IMR-90 (cell line): ENCODE results near the gene ZNF341. TPM values are rescaled to one million over a fixed set of nuclear protein-coding genes. Genes with fewer than 3 reads are reported as not detected.

Experiments used
- ATAC-seq: fragments of 200-7000 bp; cut with Tn5 transposase; 2 replicates; pipeline ENCODE4 v1.9.1; 2020; ENCODE audit warnings: low read depth, mild to moderate bottlenecking, moderate library complexity
- BruUV-seq: library from RNA; stranded (reverse); fragments of 400-500 nt; replicated peaks from 2 replicates; lab custom pipeline; 2021; lab: Mats Ljungman, UMichigan
- CTCF ChIA-PET: fragments of 300-600 bp; formaldehyde crosslinking; extraction: SDS; loops from one replicate; lab custom pipeline; 2021; ENCODE audit warnings: antibody characterized with exemption; lab: Yijun Ruan, JAX
- POLR2A ChIA-PET: fragments of 300-600 bp; sonication (Branson Sonifier 250); formaldehyde crosslinking; loops from one replicate; lab custom pipeline; 2022; ENCODE audit warnings: antibody characterized with exemption; ENCODE audit not compliant: unreplicated experiment; lab: Charles Lee
- DNase-seq: peaks from one replicate; pipeline ENCODE4 v3.0.0; 2013
- H2AFZ ChIP-seq: replicated peaks from 2 replicates; pipeline ENCODE3; 2013; ENCODE audit warnings: low read length, mild to moderate bottlenecking; ENCODE audit not compliant: poor library complexity
- H2AK5ac ChIP-seq: 2 replicates; pipeline ENCODE4 v1.6.1; 2013; ENCODE audit warnings: low read depth, low read length, inconsistent platforms
- H2AK9ac ChIP-seq: replicated peaks from 2 replicates; pipeline ENCODE3; 2013; ENCODE audit warnings: mild to moderate bottlenecking, low read depth, low read length, moderate library complexity; ENCODE audit not compliant: poor library complexity
- H2BK120ac ChIP-seq: 2 replicates; pipeline ENCODE4 v1.6.1; 2013; ENCODE audit warnings: low read depth, low read length, inconsistent platforms
- H2BK15ac ChIP-seq: 3 replicates; pipeline ENCODE4 v1.6.1; 2013; ENCODE audit warnings: low read depth, low read length, inconsistent platforms
- H2BK20ac ChIP-seq: 2 replicates; pipeline ENCODE4 v1.6.1; 2013; ENCODE audit warnings: low read depth, mild to moderate bottlenecking, inconsistent platforms, low read length, moderate library complexity
- H2BK5ac ChIP-seq: 2 replicates; pipeline ENCODE4 v1.6.1; 2013; ENCODE audit warnings: mild to moderate bottlenecking, low read depth, low read length, inconsistent platforms; ENCODE audit not compliant: poor library complexity, severe bottlenecking
- H3K14ac ChIP-seq: replicated peaks from 2 replicates; pipeline ENCODE4 v1.6.1; 2013; ENCODE audit warnings: low read depth, low read length, inconsistent platforms
- H3K18ac ChIP-seq: 2 replicates; pipeline ENCODE4 v1.6.1; 2013; ENCODE audit warnings: low read depth, low read length, control low read depth
- H3K23ac ChIP-seq: 2 replicates; pipeline ENCODE4 v1.6.1; 2013; ENCODE audit warnings: low read depth, low read length, inconsistent platforms
- H3K27ac ChIP-seq: 2 replicates; pipeline ENCODE4 v1.5.1; 2013; ENCODE audit warnings: mild to moderate bottlenecking, control low read depth, low read length; ENCODE audit not compliant: insufficient read depth
- H3K27me3 ChIP-seq: 2 replicates; pipeline ENCODE4 v1.6.1; 2013; ENCODE audit warnings: low read length; ENCODE audit not compliant: control insufficient read depth, insufficient read depth
- H3K36me3 ChIP-seq: 2 replicates; pipeline ENCODE4 v1.6.1; 2013; ENCODE audit warnings: low read length, mixed read lengths; ENCODE audit not compliant: control insufficient read depth, insufficient read depth
- H3K4ac ChIP-seq: 2 replicates; pipeline ENCODE4 v1.6.1; 2013; ENCODE audit warnings: low read depth, low read length, inconsistent platforms
- H3K4me1 ChIP-seq: 2 replicates; pipeline ENCODE4 v1.6.1; 2013; ENCODE audit warnings: low read length, mixed read lengths; ENCODE audit not compliant: control insufficient read depth, insufficient read depth
- H3K4me2 ChIP-seq: 2 replicates; pipeline ENCODE4 v1.6.1; 2013; ENCODE audit warnings: low read depth, mild to moderate bottlenecking, control low read depth, low read length, moderate library complexity
- H3K4me3 ChIP-seq: 2 replicates; pipeline ENCODE4 v1.5.1; 2013; ENCODE audit warnings: low read depth, mild to moderate bottlenecking, control low read depth, low read length, moderate library complexity; ENCODE audit not compliant: insufficient read depth
- H3K56ac ChIP-seq: 2 replicates; pipeline ENCODE4 v1.6.1; 2013; ENCODE audit warnings: low read length, inconsistent platforms; ENCODE audit not compliant: insufficient read depth; ENCODE audit errors: extremely low read depth
- H3K79me1 ChIP-seq, 2 experiments: 2 replicates each; pipeline ENCODE4 v1.6.1; 2013; ENCODE audit warnings: low read length in 2 of 2, inconsistent platforms in 1 of 2, low read depth in 1 of 2
- H3K9ac ChIP-seq: 2 replicates; pipeline ENCODE4 v1.6.1; 2013; ENCODE audit warnings: low read depth, low read length, control low read depth
- H3K9me1 ChIP-seq: 2 replicates; pipeline ENCODE4 v1.6.1; 2013; ENCODE audit warnings: low read length, inconsistent platforms; ENCODE audit not compliant: insufficient read depth
- H3K9me3 ChIP-seq: 2 replicates; pipeline ENCODE4 v1.6.1; 2013; ENCODE audit warnings: low read length; ENCODE audit not compliant: control insufficient read depth, insufficient read depth
- H4K20me1 ChIP-seq: 2 replicates; pipeline ENCODE4 v1.6.1; 2013; ENCODE audit warnings: low read length, inconsistent platforms; ENCODE audit not compliant: insufficient read depth
- H4K5ac ChIP-seq: 2 replicates; pipeline ENCODE4 v1.6.1; 2013; ENCODE audit warnings: mild to moderate bottlenecking, low read depth, low read length, control low read depth
- H4K8ac ChIP-seq, 2 experiments: 2 replicates each; pipeline ENCODE4 v1.6.1; 2013; ENCODE audit warnings: low read depth in 2 of 2, low read length in 2 of 2, control low read depth in 1 of 2, inconsistent platforms in 1 of 2
- H4K91ac ChIP-seq: 2 replicates; pipeline ENCODE4 v1.6.1; 2013; ENCODE audit warnings: low read depth, low read length, inconsistent platforms; ENCODE audit not compliant: insufficient read depth
- CTCF ChIP-seq: conservative IDR thresholded peaks from 2 replicates; pipeline ENCODE4 v1.5.1; 2012; ENCODE audit warnings: mild to moderate bottlenecking, low read depth, low read length, improper control_type of control experiment
- ELK1 ChIP-seq: fragments of 150-350 bp; IDR thresholded peaks from 2 replicates; pipeline ENCODE4 v1.6.1; 2016; ENCODE audit warnings: low read depth, mild to moderate bottlenecking, low read length, moderate library complexity, borderline replicate concordance
- FOS ChIP-seq: fragments of 150-350 bp; IDR thresholded peaks from 2 replicates; pipeline ENCODE4 v1.6.1; 2016; ENCODE audit warnings: low read depth, low read length
- MXI1 ChIP-seq: IDR thresholded peaks from 2 replicates; pipeline ENCODE4 v1.6.1; 2012; ENCODE audit warnings: low read depth, mild to moderate bottlenecking, low read length, moderate library complexity, borderline replicate concordance
- NFE2L2 ChIP-seq: fragments of 150-350 bp; IDR thresholded peaks from 2 replicates; pipeline ENCODE4 v1.6.1; 2016; ENCODE audit warnings: low read depth, mild to moderate bottlenecking, low read length
- POLR2A ChIP-seq: IDR thresholded peaks from 2 replicates; pipeline ENCODE4 v1.6.1; 2012; ENCODE audit warnings: mild to moderate bottlenecking, low read depth, low read length
- RAD21 ChIP-seq: IDR thresholded peaks from 2 replicates; pipeline ENCODE4 v1.6.1; 2012; ENCODE audit warnings: low read length, improper control_type of control experiment
- RCOR1 ChIP-seq: IDR thresholded peaks from 2 replicates; pipeline ENCODE4 v1.6.1; 2012; ENCODE audit warnings: mild to moderate bottlenecking, low read length, improper control_type of control experiment; ENCODE audit not compliant: insufficient replicate concordance
- SMC3 ChIP-seq: fragments of 150-350 bp; IDR thresholded peaks from 2 replicates; pipeline ENCODE4 v1.6.1; 2016; ENCODE audit warnings: low read depth, mild to moderate bottlenecking, antibody characterized with exemption, low read length, moderate library complexity
- WGBS, 2 experiments: methylation state at CpG; one replicate each; pipeline versions ENCODE4 v1.1.5 to v1.1.7; 2013; ENCODE audit warnings: missing lambda C conversion rate in 2 of 2; ENCODE audit not compliant: insufficient read length in 1 of 2; ENCODE audit errors: extremely low coverage in 2 of 2; 5-methylcytosine and 5-hydroxymethylcytosine counted together
- dilution Hi-C: fragments of 300-500 bp; cut with HindIII; formaldehyde crosslinking; loops from one replicate; pipeline ENCODE4 v1.14.3; 2018; ENCODE audit warnings: low sequenced_read_pairs; ENCODE audit not compliant: unreplicated experiment
- in situ Hi-C: fragments of 300-500 bp; cut with MboI; formaldehyde crosslinking; loops from 3 replicates; pipeline ENCODE4 v1.14.3; 2019; ENCODE audit warnings: low sequenced_read_pairs, inconsistent platforms, mixed read lengths
- intact Hi-C: fragments of 100-400 bp; cut with micrococcal nuclease; formaldehyde crosslinking; loops from 2 replicates; pipeline ENCODE4 v1.10.0; 2022
- polyA plus RNA-seq, 3 experiments: library from polyadenylated mRNA; depleted of rRNA; stranded (reverse); fragments of >200 nt; gene quantifications; 2 replicates each; pipeline ENCODE4 v1.2.3, GENCODE V29; 2012; ENCODE audit warnings: low replicate concordance in 1 of 3
- total RNA-seq: library from RNA; depleted of rRNA; stranded (reverse); fragments of >200 nt; gene quantifications from 2 replicates; pipeline ENCODE4 v1.2.3, GENCODE V29; 2012

Gene ZNF341
- total and polyA plus RNA-seq, 2 of the 4 experiments (the other 2 are of a cell fraction), result 1.1 to 3.4 TPM

DNA sequence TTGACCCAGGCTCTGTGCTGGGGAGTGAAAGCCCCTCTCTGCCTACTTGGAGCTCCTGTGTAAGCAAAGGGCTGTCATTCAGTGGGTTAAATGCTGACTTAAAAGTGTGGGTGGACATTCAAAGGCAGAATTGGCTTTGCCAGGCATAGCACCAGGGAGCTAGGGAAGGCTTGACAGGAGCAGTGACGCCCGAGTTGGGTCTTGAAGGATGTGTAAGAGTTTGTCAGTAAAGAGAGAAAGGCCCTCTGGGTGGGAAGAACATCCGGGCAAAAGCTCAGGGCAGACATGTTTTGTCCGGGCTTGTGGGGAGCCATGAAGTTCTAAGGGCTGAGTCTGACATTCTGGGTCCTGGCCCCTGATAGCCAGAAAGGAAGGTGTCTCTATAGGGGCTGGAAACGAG lies 51.5 kb downstream of the ZNF341 start:
- no peak overlapping the region for H3K14ac ChIP-seq
- no peak overlapping the region for H2BK15ac ChIP-seq
- no peak overlapping the region for H2AFZ ChIP-seq
- H4K8ac ChIP-seq, result no peak overlapping the region
- intact Hi-C loops (no loop called here), dilution Hi-C loops (no loop called here), in situ Hi-C loops (no loop called here)
- H3K4me3 ChIP-seq, result no peak overlapping the region
- H3K56ac ChIP-seq, result no peak overlapping the region
- H3K79me1 ChIP-seq, result no peaks in the 10 kb centered on the region; a peak in 1 of 4 replicates
- H3K4ac ChIP-seq, result no peak overlapping the region
- no peak overlapping the region for H3K27ac ChIP-seq
- 93% methylated on average over 2 of the region's 5 CpGs; no CpG with 5 or more reads in 1 of the 2 experiments for WGBS, 2 experiments
- CTCF ChIA-PET, result interaction anchor here (0.6 kb wide), 1 partner anchor 12 kb away, joined by 8 read pairs; no protein-coding TSS in a partner anchor
- no peak overlapping the region for H2BK120ac ChIP-seq
- H2BK5ac ChIP-seq, result no peak overlapping the region
- H2BK20ac ChIP-seq, result no peak overlapping the region
- BruUV-seq, result no TSS peak
- no peaks in the 10 kb centered on the region for H3K27me3 ChIP-seq
- H4K20me1 ChIP-seq, result no peaks in the 10 kb centered on the region
- H3K9me1 ChIP-seq, result no peaks in the 10 kb centered on the region
- TF ChIP-seq MXI1 (no peak), RCOR1 (no peak), POLR2A (no peak), RAD21 (no peak), FOS (no peak), NFE2L2 (no peak), ELK1 (no peak), CTCF (no peak), SMC3 (no peak)
- no peak overlapping the region for H3K4me2 ChIP-seq
- H3K9me3 ChIP-seq, result no peaks in the 10 kb centered on the region
- no peaks in the 10 kb centered on the region; the same call in 1 of the 2 replicates for H3K36me3 ChIP-seq
- H2AK5ac ChIP-seq, result no peak overlapping the region
- ATAC-seq (no peak), DNase-seq (no peak)
- no peak overlapping the region for H3K23ac ChIP-seq
- H3K18ac ChIP-seq, result no peak overlapping the region
- POLR2A ChIA-PET, result no interaction called here
- H4K91ac ChIP-seq, result no peak overlapping the region
- no peaks in the 10 kb centered on the region for H3K4me1 ChIP-seq
- no peak overlapping the region for H3K9ac ChIP-seq
- no peak overlapping the region for H4K5ac ChIP-seq
- H2AK9ac ChIP-seq, result no peak overlapping the region
